PFSK-1 (cell line): ENCODE results near the gene RELT.

Experiments
- FOXP2 ChIP-seq: optimal IDR thresholded peaks from 2 replicates; pipeline ENCODE3; 2011; ENCODE audit warnings: borderline replicate concordance, control low read depth, inconsistent platforms; ENCODE audit not compliant: insufficient read depth; ENCODE audit errors: extremely low read length, extremely low read depth
- POLR2AphosphoS5 ChIP-seq: IDR thresholded peaks from 2 replicates; pipeline ENCODE4 v1.6.1; 2012; ENCODE audit warnings: low read depth, mild to moderate bottlenecking, control low read depth, low read length, moderate library complexity
- REST ChIP-seq, 2 experiments: IDR thresholded peaks; 2 replicates each; pipeline versions ENCODE4 v1.6.1 to v1.8.0; 2011 to 2012; ENCODE audit warnings: low read depth in 2 of 2, low read length in 2 of 2, control low read depth in 1 of 2, inconsistent platforms in 1 of 2, mild to moderate bottlenecking in 1 of 2, moderate library complexity in 1 of 2; ENCODE audit not compliant: insufficient read depth in 1 of 2
- SIN3A ChIP-seq: IDR thresholded peaks from 2 replicates; pipeline ENCODE4 v1.6.1; 2012; ENCODE audit warnings: mild to moderate bottlenecking, low read length, moderate library complexity, borderline replicate concordance; ENCODE audit not compliant: insufficient read depth
- TAF1 ChIP-seq: IDR thresholded peaks from 2 replicates; pipeline ENCODE4 v1.6.1; 2012; ENCODE audit warnings: low read length, control low read depth, borderline replicate concordance; ENCODE audit not compliant: insufficient read depth

The RELT gene

DNA sequence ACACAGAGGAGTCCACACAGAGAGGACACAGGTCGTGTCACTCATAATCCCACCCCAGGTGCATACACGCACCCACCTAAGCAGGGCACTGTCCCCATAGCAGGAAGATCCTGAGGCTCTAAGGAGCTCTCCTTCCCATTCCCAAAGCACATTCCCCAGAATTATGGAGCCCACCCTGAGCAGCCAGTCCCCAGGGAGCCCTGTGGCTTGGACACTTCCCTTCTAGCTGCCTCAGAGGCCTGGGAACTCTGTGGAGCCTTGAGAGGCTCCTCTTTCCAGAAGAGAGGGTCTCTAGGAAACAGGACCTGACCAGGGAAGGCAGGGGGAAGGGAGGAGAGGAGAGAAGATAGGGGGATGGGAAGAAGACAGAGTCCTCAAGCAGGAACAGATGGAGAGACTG is 38.4 kb upstream of the RELT start:
- TF ChIP-seq SIN3A (no peak), TAF1 (no peak), FOXP2 (no peak), REST (IDR thresholded peaks at IDR 0.05; ENCODE audit: insufficient read depth in 1 of 2, low read depth in 2 of 2, low read length in 2 of 2) (no peak), POLR2AphosphoS5 (no peak)

- TF ChIP-seq POLR2AphosphoS5 (no peak), SIN3A (no peak), FOXP2 (no peak), TAF1 (no peak)
Measured at GRCh38 chr11:73338279-73338678, 37.9 kb upstream of the RELT start.

DNA sequence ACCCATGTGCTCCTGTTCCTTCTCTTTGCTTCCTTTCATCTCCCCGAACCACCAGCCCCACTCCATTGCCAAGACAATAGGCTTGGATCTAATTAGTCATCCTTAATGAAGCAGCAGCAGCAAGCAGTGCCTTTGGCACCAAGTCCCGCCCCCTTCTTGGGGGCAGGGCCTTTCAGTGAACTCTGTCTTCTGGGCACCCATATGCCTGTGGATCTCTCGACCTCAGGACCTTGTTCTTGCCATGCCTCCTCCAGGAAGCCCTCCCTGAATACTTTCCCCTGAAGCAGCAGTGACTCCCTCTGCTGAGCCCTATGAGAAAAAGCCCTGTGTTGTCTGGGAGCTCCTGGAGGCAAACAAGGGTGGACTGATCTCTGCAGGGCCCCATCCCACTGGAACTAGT is 36.0 kb upstream of the RELT start:
- no peak for TF ChIP-seq SIN3A
- no peak for TF ChIP-seq POLR2AphosphoS5
- no peak for TF ChIP-seq FOXP2
- TF ChIP-seq TAF1: no peak
- no peak for TF ChIP-seq REST (IDR thresholded peaks at IDR 0.05; ENCODE audit: insufficient read depth in 1 of 2, low read depth in 2 of 2, low read length in 2 of 2)

DNA sequence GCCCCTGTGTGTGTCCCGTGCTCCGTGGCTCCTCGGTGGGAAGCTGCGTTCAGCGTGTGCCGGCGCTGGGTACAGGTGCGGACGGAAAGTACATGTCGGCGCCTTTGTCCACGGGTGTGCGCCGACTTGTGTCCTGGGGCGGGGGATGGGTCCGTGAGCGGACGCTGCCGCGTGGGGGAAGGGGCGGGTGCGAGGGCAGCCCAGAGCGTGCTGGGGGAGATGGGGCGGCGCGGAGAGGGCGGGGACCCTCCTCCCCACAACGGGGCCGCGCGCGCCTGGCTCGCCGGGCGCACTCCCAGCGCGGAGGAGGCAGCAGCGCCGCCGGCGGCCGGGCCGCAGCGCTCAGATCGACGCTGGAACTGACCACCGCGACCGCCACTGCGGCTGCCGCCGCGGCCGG is 33.6 kb upstream of the RELT start:
- TF ChIP-seq FOXP2 (no peak), POLR2AphosphoS5 (no peak), SIN3A (no peak), TAF1 (no peak), REST (IDR thresholded peaks at IDR 0.05; ENCODE audit: insufficient read depth in 1 of 2, low read depth in 2 of 2, low read length in 2 of 2) (no peak)

DNA sequence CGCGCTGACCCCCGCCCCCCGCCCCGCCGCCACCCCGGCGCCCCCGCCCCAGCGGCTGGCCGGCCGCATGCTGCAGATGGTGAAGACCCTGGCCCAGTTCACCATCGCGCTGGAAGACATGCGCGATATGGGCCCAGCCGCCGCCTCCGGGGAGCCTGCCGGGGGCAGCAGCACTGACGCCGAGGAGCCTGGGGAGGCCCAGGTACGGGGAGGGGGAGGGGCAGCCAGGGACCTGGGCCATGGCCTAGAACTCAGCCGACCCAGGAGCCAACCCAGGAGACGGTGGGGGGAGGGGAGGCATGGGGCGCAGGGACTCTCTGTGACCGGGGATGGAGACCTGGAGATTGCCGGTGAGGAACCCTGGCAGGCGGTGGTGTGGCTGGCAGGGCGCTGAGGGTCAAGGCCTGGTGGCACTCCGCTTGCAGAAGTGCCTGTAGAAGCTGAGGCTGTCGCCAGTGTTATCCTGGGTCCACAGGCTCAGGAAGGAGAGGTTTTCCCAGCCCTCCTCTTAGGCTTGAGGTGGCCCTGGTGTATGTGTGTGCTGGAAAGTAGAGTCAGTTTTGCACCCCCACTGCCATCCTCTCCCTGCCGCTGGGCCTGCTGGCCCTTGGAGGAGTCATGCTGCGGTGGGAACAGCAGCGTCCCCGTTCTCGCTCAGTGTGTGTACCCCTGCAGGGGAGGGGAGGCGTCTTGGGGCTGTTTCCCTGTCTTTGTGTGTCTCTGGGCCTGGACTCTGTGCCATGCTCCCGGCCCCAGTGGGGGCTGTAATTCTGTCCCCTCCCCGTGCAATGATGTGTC is 32.9 kb upstream of the RELT start:
- TF ChIP-seq POLR2AphosphoS5 (no peak), REST (IDR thresholded peaks at IDR 0.05; ENCODE audit: insufficient read depth in 1 of 2, low read depth in 2 of 2, low read length in 2 of 2) (no peak), TAF1 (no peak), SIN3A (no peak), FOXP2 (no peak)
